NCI-H2029 (cell line): ENCODE results near the gene GBF1.
A peak's percentile ranks its signal among the peaks of the same experiment; 100 is the strongest.
"Not testable (repeated sequence)": the region's sequence is repeated elsewhere in the genome, so short reads cannot be mapped to it uniquely, and the experiment has no call there.

Experiments used
- DNase-seq: peaks from one replicate; lab custom pipeline; 2025; lab: John Stamatoyannopoulos, UW

Gene GBF1

GRCh38 chr10:102234888-102235597 lies 10.3 kb upstream of the GBF1 start:
- DNase-seq = no peak

DNA sequence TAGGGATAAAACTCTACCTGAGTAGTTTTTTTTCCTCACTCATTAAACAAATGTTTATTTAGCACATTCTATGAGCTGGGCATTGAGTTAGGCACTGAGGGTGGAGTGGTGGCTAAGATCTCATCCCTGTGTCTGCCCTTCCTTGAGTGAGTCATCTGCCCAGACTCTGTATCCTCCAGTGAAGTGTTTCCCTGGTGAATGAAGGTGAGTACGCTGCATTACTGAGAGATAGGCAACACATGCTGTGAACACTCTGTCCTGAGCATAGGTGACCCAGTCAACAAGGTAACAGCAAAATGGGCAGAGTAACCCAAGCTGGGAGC lies 9.8 kb upstream of the GBF1 start:
- no peak for DNase-seq

DNA sequence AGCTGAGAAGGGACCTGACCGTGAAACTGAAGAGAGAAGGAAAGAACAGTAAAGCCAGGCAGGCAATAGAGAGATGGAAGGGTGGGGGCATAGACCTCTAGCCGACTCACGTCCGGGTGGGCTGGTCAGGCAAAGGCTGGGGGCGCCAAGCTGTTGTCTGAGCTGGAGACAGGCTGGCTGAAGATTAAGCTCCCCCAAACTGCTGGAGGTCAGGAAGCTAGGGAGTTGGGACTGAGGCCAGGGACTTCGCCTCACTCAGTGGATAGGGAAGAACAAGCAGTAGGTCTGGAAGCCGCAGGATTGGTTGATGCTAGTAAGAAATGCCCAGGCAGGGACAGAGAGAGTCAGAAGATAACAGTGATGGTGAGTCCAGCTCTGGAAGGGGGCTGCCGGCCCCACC lies 9.3 kb upstream of the GBF1 start:
- no peak for DNase-seq

GRCh38 chr10:102237711-102238252 lies 7.5 kb upstream of the GBF1 start:
- no peak for DNase-seq

DNA sequence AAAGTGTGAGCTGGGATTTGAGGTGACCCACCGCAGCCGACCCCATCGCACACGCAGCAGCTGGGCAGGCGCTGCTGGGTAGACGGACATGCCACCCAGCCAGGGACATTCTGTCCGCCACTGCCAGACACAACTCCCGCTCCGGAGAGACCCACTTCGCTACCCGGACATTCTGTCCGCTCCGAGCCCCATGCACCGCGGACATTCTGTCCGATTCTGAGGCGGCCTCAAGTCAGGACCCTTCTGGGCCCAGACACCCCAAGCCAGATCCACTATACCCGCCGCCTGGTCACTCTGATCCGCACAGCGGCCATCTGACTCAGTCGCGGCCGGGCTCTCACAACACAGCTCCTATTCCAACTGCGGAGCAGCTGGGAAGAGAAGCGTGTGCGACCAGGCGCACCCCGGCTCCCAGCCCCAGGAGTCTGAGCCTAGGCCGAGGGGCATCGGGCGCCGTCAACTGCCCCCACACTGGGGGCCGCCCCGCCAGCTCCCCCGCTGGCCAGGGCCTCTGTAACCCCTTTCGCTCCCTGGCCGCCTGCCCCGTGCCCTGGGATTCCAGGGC lies 4.8 kb upstream of the GBF1 start:
- DNase-seq = no peak

- no peak for DNase-seq
Measured at GRCh38 chr10:102241032-102241443, 4.3 kb upstream of the GBF1 start.

DNA sequence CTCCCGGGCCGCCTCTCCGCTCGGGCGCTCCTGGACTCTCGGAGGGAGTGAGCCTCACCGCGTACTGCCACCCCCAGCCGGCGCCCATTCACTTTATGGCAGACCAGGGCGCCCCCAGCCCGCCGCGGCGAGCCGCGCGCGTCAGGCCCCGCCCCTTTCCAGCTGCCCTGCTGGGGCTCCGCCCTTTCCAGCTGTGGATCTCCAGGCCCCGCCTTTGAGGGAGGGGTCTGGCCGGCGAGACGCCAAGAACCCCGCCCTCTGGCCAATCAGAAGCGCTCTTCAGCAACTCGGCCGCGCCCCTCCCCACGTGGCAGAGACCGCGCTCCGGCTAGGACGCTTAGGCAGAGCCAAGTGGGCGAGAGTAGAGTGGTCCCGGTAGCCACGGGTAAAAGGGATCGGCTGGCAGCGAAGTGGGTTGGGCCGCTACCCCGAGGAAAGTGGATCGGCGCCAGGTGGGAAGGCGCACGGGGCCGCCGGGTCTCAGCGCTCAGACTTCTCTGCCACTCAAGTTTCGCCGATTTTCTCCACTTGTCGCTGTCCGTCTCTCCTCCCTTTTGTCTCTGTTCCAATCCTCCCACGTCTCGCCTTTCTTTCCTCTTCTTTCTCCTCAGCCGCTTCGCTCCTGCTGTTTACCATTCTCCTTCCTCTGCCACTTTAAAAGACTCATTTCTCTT lies 3.8 kb upstream of the GBF1 start, which contains the start of gene PITX3:
Gene PITX3, minus strand, starts transcription at position 69 of the 674 bp plus-strand sequence. CDS start 9,432 bp downstream, outside the sequence.
- DNase-seq = peak; percentile 64

DNA sequence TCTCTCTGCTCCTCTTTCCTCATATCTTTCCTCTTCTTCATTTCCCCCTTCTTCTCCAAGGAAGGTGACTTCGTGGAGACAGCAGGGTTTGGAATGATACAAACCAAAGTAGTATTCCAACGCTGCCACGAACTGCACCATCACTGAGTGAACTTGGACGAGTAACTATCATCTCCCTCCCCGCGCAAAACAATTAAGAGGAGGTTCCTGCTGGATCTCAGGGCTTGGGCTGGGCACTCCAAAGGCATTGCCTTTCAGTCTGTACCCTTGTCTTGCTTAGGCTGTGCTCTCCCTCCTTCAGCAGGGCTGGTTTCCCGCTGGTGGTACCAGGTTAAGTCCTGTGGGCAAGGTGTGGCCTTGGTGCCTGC lies 3.2 kb upstream of the GBF1 start:
- DNase-seq = no peak

GRCh38 chr10:102243309-102243708 lies 2.0 kb upstream of the GBF1 start:
- no peak for DNase-seq

DNA sequence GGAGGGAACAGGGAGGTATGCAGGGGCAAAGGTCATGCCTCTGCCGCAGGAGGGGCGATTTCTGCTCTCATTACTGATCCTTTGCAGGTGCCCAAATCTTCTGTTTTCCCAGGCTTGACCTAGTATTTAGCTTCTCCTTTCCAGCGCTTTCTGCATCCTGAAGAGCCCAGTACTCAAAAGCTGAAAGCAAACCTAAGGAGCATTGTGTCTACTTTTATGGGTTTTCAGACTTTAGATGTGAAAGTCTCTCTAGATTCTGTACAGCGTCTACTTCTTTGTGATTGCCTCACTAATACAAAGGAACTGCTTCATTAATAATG lies 560 bp downstream of the GBF1 start:
- DNase-seq = no peak

- DNase-seq = no peak
Measured at GRCh38 chr10:102246261-102246660, 929 bp downstream of the GBF1 start.

GRCh38 chr10:102247734-102248133 lies 2.4 kb downstream of the GBF1 start:
- no peak for DNase-seq

DNA sequence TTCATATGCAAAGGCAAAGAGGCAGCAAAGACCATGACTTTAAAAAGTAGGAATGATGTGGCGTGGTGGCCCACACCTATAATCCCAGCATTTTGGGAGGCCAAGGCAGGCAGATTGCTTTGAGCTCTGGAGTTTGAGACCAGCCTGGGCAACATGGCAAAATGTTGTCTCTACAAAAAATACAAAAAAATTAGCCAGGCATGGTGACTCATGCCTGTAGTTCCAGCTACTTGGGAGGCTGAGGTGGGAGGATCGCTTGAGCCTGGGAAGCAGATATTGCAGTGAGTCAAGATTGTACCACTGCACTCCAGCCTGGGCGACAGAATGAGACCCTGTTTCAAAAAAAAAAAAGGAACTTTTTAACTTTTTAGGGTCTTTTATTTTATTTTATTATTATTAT lies 7.2 kb downstream of the GBF1 start:
- DNase-seq = not testable (repeated sequence)

DNA sequence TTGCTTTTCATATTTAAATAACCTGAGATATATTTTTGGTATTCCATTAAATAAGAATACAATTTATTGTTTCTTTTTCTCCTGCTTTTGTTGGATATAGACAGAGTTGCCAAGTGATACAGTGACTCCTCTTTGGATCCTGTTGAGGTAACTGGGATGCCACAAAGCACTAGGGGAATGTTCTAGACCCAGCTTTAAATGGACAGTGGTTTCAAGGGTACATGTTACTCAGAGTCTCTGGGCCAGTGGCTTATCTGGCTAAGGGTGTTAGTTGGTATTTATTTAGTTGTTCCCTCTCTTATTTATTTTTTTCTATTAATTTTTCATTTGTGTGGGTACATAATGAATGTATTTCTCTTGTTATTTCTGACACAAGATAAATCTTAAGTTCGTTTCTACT lies 9.1 kb downstream of the GBF1 start:
- no peak for DNase-seq

GRCh38 chr10:102255404-102255803 lies 10.1 kb downstream of the GBF1 start:
- no peak for DNase-seq

GRCh38 chr10:102261196-102261595 lies 15.9 kb downstream of the GBF1 start:
- DNase-seq = no peak

DNA sequence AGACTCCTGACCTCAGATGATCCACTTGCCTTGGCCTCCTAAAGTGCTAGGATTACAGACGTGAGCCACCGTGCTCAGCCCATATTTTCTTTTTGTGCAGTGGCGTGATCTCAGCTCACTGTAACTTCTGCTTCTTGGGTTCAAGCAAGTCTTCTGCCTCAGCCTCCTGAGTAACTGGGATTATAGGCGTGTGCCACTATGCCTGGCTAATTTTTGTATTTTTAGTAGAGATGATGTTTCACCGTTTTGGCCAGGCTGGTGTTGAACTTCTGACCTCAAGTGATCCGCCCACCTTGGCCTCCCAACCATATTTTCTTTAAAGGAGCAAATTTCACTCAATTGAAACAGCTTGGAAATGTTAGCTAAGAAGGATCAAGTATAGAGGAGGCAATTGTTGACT lies 16.5 kb downstream of the GBF1 start:
- DNase-seq = no peak

- DNase-seq = no peak
Measured at GRCh38 chr10:102262744-102263370, 17.5 kb downstream of the GBF1 start.

DNA sequence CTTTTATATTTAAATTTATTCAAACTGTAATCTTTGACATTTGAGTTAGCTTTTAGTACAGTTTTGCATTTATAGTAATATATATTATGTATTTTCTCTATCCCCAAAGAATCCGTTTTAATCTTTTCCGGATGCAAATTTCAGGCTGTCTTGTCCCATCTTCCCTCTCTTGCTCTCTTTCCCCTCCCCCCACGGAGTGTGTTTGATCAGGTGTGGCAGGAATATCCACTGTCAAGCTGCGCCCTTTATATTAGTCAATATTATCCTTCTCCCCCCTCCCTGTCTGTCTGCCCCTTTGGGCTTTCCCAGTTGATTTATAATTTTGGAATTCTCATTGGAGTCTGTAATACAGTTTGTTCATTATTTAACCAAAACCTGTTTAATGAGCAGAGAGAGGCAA lies 19.0 kb downstream of the GBF1 start:
- DNase-seq = no peak

GRCh38 chr10:102266670-102267069 lies 21.3 kb downstream of the GBF1 start:
- no peak for DNase-seq

- no peak for DNase-seq
Measured at GRCh38 chr10:102267748-102268147, 22.4 kb downstream of the GBF1 start.

DNA sequence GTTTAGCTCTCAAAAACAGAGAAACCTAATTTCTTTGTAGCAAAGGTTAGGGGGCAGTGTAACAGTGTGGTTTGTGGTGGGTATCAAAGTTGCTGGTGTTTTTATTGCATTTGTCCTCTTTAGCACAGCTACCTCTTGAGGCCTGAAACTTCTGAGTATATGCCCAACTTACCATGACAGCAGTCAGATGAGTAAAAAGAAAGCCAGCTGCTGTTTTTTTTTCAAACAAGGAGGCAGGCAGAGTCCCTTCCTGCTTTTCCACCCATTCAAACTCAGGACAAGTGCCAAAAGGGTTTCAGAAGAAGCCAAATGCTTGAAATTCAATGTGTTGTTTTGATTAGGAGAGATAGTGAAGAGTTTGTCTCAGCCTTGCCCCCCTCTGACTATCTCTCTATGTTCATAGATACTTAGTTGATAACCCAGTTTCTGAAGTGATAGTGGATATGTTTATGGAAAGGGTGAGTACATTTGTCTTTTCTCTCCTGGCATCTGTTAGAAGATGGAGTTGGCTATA lies 23.1 kb downstream of the GBF1 start:
- no peak for DNase-seq

- no peak for DNase-seq
Measured at GRCh38 chr10:102269017-102269416, 23.7 kb downstream of the GBF1 start.
